Right lobe of liver (tissue), 6 donors: ENCODE data around the gene ERCC6L2. TPM values are rescaled to one million over a fixed set of nuclear protein-coding genes. Genes with fewer than 3 reads are reported as not detected.

Experiments used
- ATAC-seq, 4 donors: fragments of 200-7000 bp; cut with Tn5 transposase; one replicate each; pipeline ENCODE4 v1.9.1; 2020; ENCODE audit warnings: mild to moderate bottlenecking in 4 of 4, moderate library complexity in 4 of 4
- DNase-seq, 3 donors: peaks; one replicate each; pipeline ENCODE4 v3.0.0-alpha.2; 2020
- H3K27ac ChIP-seq, 3 donors: fragments of 200-600 bp; one replicate each; pipeline ENCODE4 v1.8.0; 2022
- H3K27me3 ChIP-seq, 2 donors: fragments of 200-600 bp; one replicate each; pipeline ENCODE4 v1.8.0; 2022
- H3K36me3 ChIP-seq, 4 donors: fragments of 200-600 bp; sonication (generic) in 1 of 4; one replicate each; pipeline versions ENCODE4 v1.5.1 to v1.8.0; 2017 to 2022; ENCODE audit warnings: control low read depth in 1 of 4
- H3K4me1 ChIP-seq, 4 donors: fragments of 200-600 bp; sonication (generic) in 1 of 4; one replicate each; pipeline versions ENCODE4 v1.5.1 to v1.8.0; 2017 to 2022; ENCODE audit warnings: control low read depth in 1 of 4
- H3K4me3 ChIP-seq, 3 donors: fragments of 200-600 bp; one replicate each; pipeline ENCODE4 v1.8.0; 2022
- H3K9me3 ChIP-seq, 4 donors: fragments of 200-600 bp; sonication (generic) in 1 of 4; one replicate each; pipeline versions ENCODE4 v1.5.1 to v1.8.0; 2017 to 2022; ENCODE audit warnings: control low read depth in 1 of 4
- POLR2A ChIP-seq: fragments of 450-650 bp; IDR thresholded peaks from one replicate; pipeline ENCODE4 v1.6.1; 2017; ENCODE audit warnings: antibody characterized with exemption, mild to moderate bottlenecking
- WGBS: methylation state at CpG from one replicate; pipeline ENCODE4 v1.1.6; 2018; ENCODE audit warnings: low coverage, low lambda C conversion rate; ENCODE audit not compliant: insufficient coverage; ENCODE audit errors: missing lambda C conversion rate; 5-methylcytosine and 5-hydroxymethylcytosine counted together
- intact Hi-C, 2 donors: fragments of 100-400 bp; cut with DNase I; formaldehyde crosslinking; loops; one replicate each; pipeline versions ENCODE4 v1.11.2 to v1.14.1; 2022
- total RNA-seq, 6 experiments: library from RNA; depleted of rRNA in 2 of 6; stranded (reverse); fragments of >200 nt in 2 of 6; fragmentation: NEBNext Ultra II Directional in 3 of 6; extraction: Animal tissue kit (Norgen Biotek cat#: 25700) in 3 of 6; gene quantifications; one replicate each; pipeline versions ENCODE4 v1.1.0 to v1.2.4, GENCODE V29; 2016 to 2023
- TF ChIP-seq, protein P1 (sequence below), 4 donors: fragments of 200-600 bp in 3 of 4; fragments of 450-650 bp in 1 of 4; IDR thresholded peaks; one replicate each; pipeline versions ENCODE4 v1.5.1 to v1.8.0; 2016 to 2022; ENCODE audit warnings: antibody characterized with exemption in 4 of 4, mild to moderate bottlenecking in 2 of 4
- donor health status: DM: no; HTN: yes; CAD: no.
- donor health status: DM: no; HTN: no; CAD: no.
- donor health status: DM: no; HTN: no; CAD: no.
- donor health status: DM: no; HTN: yes; CAD: no.
- donor health status: DM: no; HTN: yes; CAD: no.

The ERCC6L2 gene
- total RNA-seq, 6 experiments from 2014 or later = 11.5 to 21.1 (median 17.2) TPM

DNA sequence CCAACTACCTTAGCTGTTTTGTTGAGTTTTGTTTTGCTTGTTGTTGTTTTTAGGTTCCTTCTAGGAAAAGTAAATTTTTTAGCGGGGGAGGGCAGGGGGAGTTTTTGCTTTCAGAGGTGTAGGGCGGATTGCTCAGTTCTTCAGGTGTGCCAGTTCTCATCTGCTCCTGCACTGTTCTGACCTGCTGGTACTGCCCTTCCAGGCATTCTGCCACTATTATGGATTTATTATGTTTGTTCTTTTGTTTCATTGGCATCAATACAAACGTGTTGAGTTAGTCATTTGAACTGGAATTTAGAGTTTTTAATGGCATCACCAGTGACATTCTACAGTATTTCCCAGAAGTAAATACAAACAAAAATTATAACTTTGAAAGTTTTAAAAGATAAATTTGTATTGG lies 26.0 kb downstream of the ERCC6L2 start:
- Histone ChIP-seq H3K36me3 (peaks cover 0 to 4% (median 0%) of the 10 kb centered on the region in 4 donors), H3K27ac (no peak overlapping the region), H3K9me3 (no peaks in the 10 kb centered on the region), H3K4me1 (peaks cover 0 to 7% (median 3%) of the 10 kb centered on the region in 4 donors), H3K27me3 (no peaks in the 10 kb centered on the region), H3K4me3 (no peak overlapping the region)
- intact Hi-C loops = no loop called here
- ATAC-seq (peak; percentile 86 to 96 (median 90)), DNase-seq (peak in 1 of 3 donors; percentile 51)
- TF ChIP-seq POLR2A = no peak
- TF ChIP-seq, protein P1, sequence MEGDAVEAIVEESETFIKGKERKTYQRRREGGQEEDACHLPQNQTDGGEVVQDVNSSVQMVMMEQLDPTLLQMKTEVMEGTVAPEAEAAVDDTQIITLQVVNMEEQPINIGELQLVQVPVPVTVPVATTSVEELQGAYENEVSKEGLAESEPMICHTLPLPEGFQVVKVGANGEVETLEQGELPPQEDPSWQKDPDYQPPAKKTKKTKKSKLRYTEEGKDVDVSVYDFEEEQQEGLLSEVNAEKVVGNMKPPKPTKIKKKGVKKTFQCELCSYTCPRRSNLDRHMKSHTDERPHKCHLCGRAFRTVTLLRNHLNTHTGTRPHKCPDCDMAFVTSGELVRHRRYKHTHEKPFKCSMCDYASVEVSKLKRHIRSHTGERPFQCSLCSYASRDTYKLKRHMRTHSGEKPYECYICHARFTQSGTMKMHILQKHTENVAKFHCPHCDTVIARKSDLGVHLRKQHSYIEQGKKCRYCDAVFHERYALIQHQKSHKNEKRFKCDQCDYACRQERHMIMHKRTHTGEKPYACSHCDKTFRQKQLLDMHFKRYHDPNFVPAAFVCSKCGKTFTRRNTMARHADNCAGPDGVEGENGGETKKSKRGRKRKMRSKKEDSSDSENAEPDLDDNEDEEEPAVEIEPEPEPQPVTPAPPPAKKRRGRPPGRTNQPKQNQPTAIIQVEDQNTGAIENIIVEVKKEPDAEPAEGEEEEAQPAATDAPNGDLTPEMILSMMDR (IDR thresholded peaks at IDR 0.05) = no peak
- 24% methylated on average over 3 of the region's 3 CpGs for WGBS

DNA sequence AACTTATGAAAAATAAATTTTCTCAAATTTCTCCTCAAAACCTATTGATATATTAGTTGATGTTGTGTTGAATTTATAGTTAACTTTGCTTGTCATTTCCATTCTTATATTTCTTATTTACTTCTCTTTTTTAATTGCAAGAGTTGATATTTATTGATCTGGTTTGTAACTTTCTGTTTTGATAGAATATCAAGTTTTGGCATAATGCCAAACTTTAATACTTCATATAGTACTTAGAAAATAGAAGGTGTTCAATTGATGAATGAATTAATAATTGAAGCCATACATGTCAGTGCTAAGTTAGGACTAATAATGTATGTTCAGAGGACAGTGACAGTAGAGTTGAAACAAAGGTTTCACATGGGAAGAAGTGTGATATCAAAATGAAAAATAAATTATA lies 27.9 kb downstream of the ERCC6L2 start:
- H3K9me3 ChIP-seq = no peaks in the 10 kb centered on the region
- DNase-seq (no peak), ATAC-seq (no peak)
- TF ChIP-seq, protein P1 (IDR thresholded peaks at IDR 0.05) = no peak
- TF ChIP-seq POLR2A = no peak
- intact Hi-C loops = no loop called here
- H3K4me3 ChIP-seq = no peak overlapping the region
- no peak overlapping the region for H3K27ac ChIP-seq
- peaks cover 0 to 7% (median 3%) of the 10 kb centered on the region in 4 donors for H3K4me1 ChIP-seq
- H3K27me3 ChIP-seq = no peaks in the 10 kb centered on the region
- no peaks in the 10 kb centered on the region for H3K36me3 ChIP-seq

DNA sequence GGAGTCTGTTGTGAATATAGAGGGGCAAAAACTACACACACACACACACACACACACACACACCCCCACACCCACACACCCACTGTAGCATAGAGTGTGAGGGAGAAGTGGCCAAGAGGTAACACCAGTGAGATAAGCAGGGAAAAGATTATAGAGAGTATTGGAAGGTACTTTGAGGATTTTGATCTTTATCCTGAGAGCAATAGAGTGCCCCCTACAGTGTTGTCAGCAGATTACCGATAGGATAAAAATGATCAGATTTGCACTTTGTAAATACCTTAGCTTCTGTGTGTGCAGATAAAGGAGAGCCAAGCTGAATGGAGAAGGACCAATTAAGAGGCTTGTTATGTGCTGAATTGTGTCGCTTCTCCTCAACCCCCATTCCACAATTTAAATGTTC lies 32.3 kb downstream of the ERCC6L2 start:
- WGBS = 86% methylated on average over 2 of the region's 2 CpGs
- TF ChIP-seq POLR2A = no peak
- TF ChIP-seq, protein P1 (IDR thresholded peaks at IDR 0.05) = peak in 2 of 4 donors; percentile 5 to 13
- Histone ChIP-seq H3K27me3 (no peaks in the 10 kb centered on the region), H3K9me3 (no peaks in the 10 kb centered on the region), H3K4me3 (no peak overlapping the region), H3K36me3 (no peaks in the 10 kb centered on the region), H3K4me1 (no peaks in the 10 kb centered on the region), H3K27ac (no peak overlapping the region)
- no peak for DNase-seq
- intact Hi-C loops = no loop called here
- ATAC-seq = no peak

DNA sequence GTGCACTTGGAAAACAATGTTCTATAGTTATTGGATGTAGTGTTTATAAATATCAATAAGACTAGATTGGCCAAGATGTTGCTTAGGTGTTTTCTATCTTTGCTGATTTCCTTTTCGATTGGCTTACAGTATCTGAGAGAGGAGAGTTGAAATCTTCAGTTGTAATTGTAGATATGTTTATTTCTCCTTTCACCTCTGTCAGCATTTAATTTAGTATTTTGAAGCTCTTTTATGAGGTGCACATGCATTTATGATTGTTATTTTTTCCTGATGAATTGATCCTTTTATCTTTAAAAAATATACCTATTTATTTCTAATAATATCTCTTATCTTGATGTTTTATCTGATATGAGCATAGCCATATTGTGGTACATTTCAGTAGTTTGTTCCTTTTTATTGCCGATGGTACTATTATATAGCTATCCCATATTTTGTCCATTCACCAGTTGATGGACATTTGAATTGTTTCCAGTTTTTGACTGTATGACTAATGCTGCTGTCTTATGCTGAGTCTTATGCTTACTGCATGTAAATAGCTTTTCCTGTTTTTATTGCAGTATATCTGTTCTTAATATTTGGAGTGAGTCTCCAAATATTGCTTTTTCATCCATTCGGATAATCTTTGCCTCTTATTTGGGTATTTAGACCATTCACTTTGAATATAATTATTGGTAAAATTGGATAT lies 34.7 kb downstream of the ERCC6L2 start:
- H3K36me3 ChIP-seq = no peaks in the 10 kb centered on the region
- 85% methylated on average over 3 of the region's 3 CpGs for WGBS
- DNase-seq (no peak), ATAC-seq (peak in 1 of 4 donors; percentile 22)
- H3K27ac ChIP-seq = no peak overlapping the region
- H3K9me3 ChIP-seq = no peaks in the 10 kb centered on the region
- no peaks in the 10 kb centered on the region for H3K4me1 ChIP-seq
- intact Hi-C loops = no loop called here
- TF ChIP-seq, protein P1 (IDR thresholded peaks at IDR 0.05) = no peak
- TF ChIP-seq POLR2A = no peak
- H3K27me3 ChIP-seq = no peaks in the 10 kb centered on the region
- H3K4me3 ChIP-seq = no peak overlapping the region
